Tracheal epithelial cell (primary cell): ENCODE data around the gene IL1RL2. TPM values are rescaled to one million over a fixed set of nuclear protein-coding genes. Genes with fewer than 3 reads are reported as not detected.

Source experiments
- total RNA-seq: library from RNA; depleted of rRNA; stranded (reverse); fragments of >200 nt; gene quantifications from 2 replicates; pipeline ENCODE4 v1.2.1, GENCODE V29; 2014

IL1RL2 gene
- total RNA-seq: 2.1 and 2.2 TPM in 2 replicates

GRCh38 chr2:102186791-102187495 lies at the start of gene IL1RL2:
Gene IL1RL2, plus strand, starts transcription at chr2:102187023. Its CDS starts 845 bp downstream, at chr2:102187868.

GRCh38 chr2:102141970-102142828 lies 44.6 kb upstream of the IL1RL2 start, which contains the start of gene IL1R1:
Gene IL1R1, plus strand, starts transcription at chr2:102142746. Its CDS starts 14,979 bp downstream, at chr2:102157725.

Other genes with a start within 250 kb of the IL1RL2 start
- gene IL1R2, start 195.1 kb upstream of the IL1RL2 start, total RNA-seq: 8.9 TPM in 1 of 2 replicates, not detected in the other
- 1.7 and 4.8 TPM in 2 replicates for gene IL1R1, start 44.3 kb upstream of the IL1RL2 start, total RNA-seq
- gene IL1RL1, start 124.5 kb downstream of the IL1RL2 start, total RNA-seq: 7.5 and 11.6 TPM in 2 replicates
- 4.3 and 5.1 TPM in 2 replicates for gene IL18R1, start 168.8 kb downstream of the IL1RL2 start, total RNA-seq
- 0.48 TPM in 1 of 2 replicates, not detected in the other for gene IL18RAP, start 236.1 kb downstream of the IL1RL2 start, total RNA-seq